SHP77 treated with DMSO at 0.1 percent for 48 hours (cell line): ENCODE results near the gene THSD4.

Source experiments
- DNase-seq: peaks from one replicate; lab custom pipeline; 2025; lab: John Stamatoyannopoulos, UW

The THSD4 gene

GRCh38 chr15:71809346-71809745 lies 694.1 kb downstream of the THSD4 start:
- DNase-seq: no peak

GRCh38 chr15:71810256-71811035 lies 695.2 kb downstream of the THSD4 start, which contains the start of gene NR2E3:
NR2E3 (plus strand) TSS chr15:71810554; CDS start chr15:71810744, 190 bp downstream.
- DNase-seq: no peak

GRCh38 chr15:71811036-71811736 lies 695.9 kb downstream of the THSD4 start:
- DNase-seq: no peak

DNA sequence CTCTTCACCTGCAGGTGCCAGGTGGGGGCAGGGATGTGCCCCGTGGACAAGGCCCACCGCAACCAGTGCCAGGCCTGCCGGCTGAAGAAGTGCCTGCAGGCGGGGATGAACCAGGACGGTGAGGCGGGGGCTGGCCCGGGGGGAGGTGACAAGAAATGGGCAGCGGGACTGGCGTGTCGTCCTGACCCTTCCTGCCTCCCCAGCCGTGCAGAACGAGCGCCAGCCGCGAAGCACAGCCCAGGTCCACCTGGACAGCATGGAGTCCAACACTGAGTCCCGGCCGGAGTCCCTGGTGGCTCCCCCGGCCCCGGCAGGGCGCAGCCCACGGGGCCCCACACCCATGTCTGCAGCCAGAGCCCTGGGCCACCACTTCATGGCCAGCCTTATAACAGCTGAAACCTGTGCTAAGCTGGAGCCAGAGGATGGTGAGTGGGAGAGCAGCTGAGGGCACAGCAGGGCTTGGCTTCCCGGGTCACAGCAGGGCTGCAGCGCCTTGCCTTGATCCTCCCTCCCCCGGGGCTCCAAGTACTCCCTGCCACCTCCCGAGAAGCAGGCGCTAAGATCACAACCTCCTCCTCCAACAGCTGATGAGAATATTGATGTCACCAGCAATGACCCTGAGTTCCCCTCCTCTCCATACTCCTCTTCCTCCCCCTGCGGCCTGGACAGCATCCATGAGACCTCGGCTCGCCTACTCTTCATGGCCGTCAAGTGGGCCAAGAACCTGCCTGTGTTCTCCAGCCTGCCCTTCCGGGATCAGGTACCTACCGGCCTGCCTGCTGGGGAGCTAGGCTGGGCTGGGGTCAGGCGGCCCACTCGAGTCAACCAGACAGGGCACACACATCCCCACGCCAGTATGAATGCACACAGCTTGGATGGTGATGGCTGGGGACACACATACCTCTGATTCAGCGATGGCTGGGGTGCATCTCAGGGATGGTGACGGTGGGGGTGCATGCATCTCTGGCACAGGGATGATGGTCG lies 696.8 kb downstream of the THSD4 start:
- no peak for DNase-seq

- DNase-seq: no peak
Observed at GRCh38 chr15:71812966-71813722, 697.9 kb downstream of the THSD4 start.

DNA sequence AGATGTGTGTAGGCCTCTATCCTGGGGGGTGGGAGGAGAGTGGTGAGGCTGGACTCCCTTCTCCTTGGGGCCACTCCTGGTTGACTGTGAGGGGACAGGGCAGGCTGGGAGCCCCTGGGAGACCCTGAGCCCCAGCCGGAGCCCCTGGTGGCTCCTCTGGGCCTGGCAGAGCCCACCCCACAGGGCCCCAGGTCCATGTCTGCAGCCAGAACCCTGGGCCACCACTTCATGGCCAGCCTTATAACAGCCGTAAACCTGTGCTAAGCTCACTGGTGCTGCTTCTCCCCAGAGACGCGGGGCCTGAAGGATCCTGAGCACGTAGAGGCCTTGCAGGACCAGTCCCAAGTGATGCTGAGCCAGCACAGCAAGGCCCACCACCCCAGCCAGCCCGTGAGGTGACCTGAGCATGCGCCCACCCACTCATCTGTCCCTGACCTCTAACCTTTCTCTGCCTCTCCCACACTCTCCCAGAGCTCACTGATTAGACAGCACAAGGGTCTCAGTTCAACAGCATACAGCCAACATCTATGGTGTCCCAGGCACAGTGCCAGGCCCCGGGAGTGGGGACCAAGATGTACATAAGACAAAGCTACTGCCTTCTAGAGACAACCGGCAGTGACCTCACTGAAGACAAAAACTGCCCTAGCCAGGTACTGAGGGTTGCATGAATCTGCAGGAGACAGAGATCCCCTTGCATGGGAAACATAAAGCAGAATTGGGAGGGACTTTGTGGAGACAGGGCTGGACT lies 698.6 kb downstream of the THSD4 start:
- no peak for DNase-seq

DNA sequence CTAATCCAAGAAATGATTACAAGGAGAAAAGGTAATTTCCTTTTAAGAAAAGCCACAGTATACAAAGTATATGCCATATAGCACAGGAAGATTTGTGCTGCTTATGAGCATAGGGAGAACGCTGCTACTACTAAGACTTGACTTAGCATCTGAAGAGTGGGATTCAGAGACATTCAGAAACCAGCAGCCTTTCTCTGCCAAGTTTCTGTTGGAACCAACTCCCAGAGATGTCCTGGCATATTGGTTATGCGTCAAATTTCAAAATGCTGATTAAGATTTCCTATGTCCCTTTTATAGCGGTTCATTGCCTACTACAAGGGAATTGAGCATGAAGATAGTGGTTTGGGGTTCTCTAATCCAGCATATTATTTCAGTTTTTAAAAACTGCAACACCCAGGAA lies 700.0 kb downstream of the THSD4 start:
- no peak for DNase-seq

GRCh38 chr15:71817351-71817750 lies 702.1 kb downstream of the THSD4 start:
- no peak for DNase-seq

- no peak for DNase-seq
Observed at GRCh38 chr15:71820127-71820526, 704.9 kb downstream of the THSD4 start.

DNA sequence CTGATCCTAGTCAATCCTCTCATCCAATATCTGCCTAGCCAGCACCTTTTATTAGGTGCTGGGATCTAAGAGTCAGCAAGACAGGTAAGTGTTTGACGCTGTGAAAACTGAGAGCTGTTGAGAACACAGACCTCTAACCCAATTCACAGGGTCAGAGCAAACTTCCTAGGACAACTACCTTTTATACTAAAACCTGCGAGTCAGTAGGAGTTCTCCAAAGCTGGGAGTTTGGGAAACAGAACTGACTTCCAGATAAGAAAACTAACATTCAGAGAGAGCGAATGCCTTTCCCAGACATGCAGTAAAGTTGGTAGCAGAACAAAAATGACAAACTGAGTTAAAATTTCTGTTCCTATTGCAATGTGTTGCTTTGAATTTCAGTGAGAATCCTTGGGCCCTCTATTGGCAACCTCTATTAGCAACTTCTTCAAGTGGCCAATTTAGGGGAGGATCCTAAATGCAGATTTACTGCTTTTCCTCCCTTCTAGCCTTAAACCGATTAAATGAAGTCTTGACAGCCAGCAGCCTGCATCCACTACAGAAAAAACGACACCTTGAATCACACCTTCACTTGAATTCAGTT lies 706.4 kb downstream of the THSD4 start:
- DNase-seq: no peak

- no peak for DNase-seq
Observed at GRCh38 chr15:71822890-71823630, 707.8 kb downstream of the THSD4 start.

DNA sequence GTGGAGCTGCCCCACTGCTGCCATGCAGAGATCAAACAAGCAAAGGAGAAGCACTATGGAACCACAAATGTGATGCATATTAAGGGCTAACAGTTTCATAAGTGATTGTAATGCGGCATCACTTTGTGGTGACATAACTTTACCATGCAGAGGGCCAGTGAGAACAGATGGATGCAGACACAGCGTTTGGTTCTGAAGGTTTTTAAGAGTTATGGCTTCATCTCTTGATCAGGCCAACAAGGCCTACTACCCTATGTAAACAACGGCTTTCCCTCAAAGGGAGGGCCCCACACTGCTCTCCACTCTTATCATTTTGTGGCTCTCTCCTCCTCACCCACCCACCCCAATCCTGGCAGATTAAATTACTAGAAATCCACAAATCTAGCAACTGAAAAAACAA lies 708.5 kb downstream of the THSD4 start:
- no peak for DNase-seq

GRCh38 chr15:71825021-71825730 lies 709.9 kb downstream of the THSD4 start:
- DNase-seq: no peak

DNA sequence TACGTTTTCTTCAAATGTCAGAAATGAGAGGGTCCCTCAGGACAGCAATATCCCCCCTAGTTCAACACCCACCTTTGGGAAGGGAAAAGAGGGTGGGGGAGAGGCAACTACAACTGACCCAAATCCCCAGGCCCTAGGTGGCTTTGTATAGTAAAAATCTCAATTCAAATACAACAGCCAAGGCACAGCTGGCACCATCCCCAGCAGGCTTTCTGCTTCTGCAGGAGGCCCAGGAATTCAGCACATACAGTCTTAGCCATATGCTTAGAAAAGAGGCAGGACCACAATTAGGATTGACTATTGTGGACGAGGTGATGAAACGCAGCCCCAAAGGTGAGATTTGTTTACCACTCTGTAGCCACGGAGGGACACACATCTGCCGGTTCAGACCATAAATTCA lies 710.9 kb downstream of the THSD4 start:
- no peak for DNase-seq

GRCh38 chr15:71830981-71831380 lies 715.7 kb downstream of the THSD4 start:
- DNase-seq: no peak
